ENCODE data around the gene TKT. TPM values are rescaled to one million over a fixed set of nuclear protein-coding genes. Genes with fewer than 3 reads are reported as not detected.

The TKT gene
- total and polyA plus RNA-seq, 4 donors, result 18.1 to 202 (median 129) TPM

DNA sequence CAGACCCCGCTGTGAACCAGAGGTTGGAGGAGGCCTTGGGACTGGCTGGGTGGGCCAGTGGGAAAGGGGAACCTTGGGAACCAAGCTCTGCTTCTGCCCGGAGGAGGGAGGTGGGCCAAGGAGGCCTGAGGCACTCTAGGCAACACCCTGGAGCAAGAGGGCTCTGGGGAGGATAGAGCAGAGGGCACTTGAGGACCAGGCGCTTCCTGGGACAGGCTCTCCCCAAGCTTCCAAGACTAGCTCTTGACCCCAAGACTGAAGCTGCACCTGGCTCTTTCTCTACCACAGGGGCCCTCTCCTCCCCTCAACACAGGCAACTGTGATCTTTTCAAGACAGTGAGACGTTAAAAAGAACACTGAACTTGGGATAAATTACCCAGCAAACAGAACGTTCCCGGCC is 20.3 kb downstream of the TKT start:
- TF ChIP-seq YY1 (IDR thresholded peaks at IDR 0.05), result no peak
- TF ChIP-seq HNF4G (IDR thresholded peaks at IDR 0.05), result no peak
- TF ChIP-seq EGR1 (IDR thresholded peaks at IDR 0.05; ENCODE audit: low read depth in 2 of 2), result no peak
- no peak for TF ChIP-seq NR2F2 (IDR thresholded peaks at IDR 0.05)
- Histone ChIP-seq H3K27me3 (ENCODE audit: control insufficient read depth in 4 of 4, insufficient read depth in 4 of 4, low read length in 3 of 4) (no peaks in the 10 kb centered on the region), H3K9me3 (ENCODE audit: control insufficient read depth in 4 of 4, low read length in 3 of 4) (no peaks in the 10 kb centered on the region), H3K4me1 (ENCODE audit: control insufficient read depth in 4 of 4, insufficient read depth in 4 of 4, low read length in 3 of 4) (peaks cover 20 to 24% (median 22%) of the 10 kb centered on the region in 4 donors), H3K4me3 (ENCODE audit: low read depth in 1 of 3, low read length in 3 of 3) (no peak overlapping the region), H3K9ac (ENCODE audit: low read depth in 1 of 2, low read length in 2 of 2) (no peak overlapping the region), H3K36me3 (ENCODE audit: control insufficient read depth in 4 of 4, insufficient read depth in 3 of 4, low read depth in 1 of 4, low read length in 3 of 4) (peaks cover 0 to 26% (median 12%) of the 10 kb centered on the region in 4 donors), H3K27ac (ENCODE audit: low read depth in 1 of 2, low read length in 2 of 2) (no peak overlapping the region)
- 84% methylated on average over 6 of the region's 6 CpGs for WGBS
- DNase-seq (ENCODE audit: low spot score), result no peak

- H3K27me3 ChIP-seq (ENCODE audit: control insufficient read depth in 4 of 4, insufficient read depth in 4 of 4, low read length in 3 of 4), result no peaks in the 10 kb centered on the region
- TF ChIP-seq, protein P1, sequence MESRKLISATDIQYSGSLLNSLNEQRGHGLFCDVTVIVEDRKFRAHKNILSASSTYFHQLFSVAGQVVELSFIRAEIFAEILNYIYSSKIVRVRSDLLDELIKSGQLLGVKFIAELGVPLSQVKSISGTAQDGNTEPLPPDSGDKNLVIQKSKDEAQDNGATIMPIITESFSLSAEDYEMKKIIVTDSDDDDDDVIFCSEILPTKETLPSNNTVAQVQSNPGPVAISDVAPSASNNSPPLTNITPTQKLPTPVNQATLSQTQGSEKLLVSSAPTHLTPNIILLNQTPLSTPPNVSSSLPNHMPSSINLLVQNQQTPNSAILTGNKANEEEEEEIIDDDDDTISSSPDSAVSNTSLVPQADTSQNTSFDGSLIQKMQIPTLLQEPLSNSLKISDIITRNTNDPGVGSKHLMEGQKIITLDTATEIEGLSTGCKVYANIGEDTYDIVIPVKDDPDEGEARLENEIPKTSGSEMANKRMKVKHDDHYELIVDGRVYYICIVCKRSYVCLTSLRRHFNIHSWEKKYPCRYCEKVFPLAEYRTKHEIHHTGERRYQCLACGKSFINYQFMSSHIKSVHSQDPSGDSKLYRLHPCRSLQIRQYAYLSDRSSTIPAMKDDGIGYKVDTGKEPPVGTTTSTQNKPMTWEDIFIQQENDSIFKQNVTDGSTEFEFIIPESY (IDR thresholded peaks at IDR 0.05), result no peak
- no peak overlapping the region for H3K9ac ChIP-seq (ENCODE audit: low read depth in 1 of 2, low read length in 2 of 2)
- no peak for DNase-seq (ENCODE audit: low spot score)
- no peaks in the 10 kb centered on the region for H3K9me3 ChIP-seq (ENCODE audit: control insufficient read depth in 4 of 4, low read length in 3 of 4)
- 93% methylated on average over 10 of the region's 10 CpGs for WGBS
- H3K4me3 ChIP-seq (ENCODE audit: low read depth in 1 of 3, low read length in 3 of 3), result no peak overlapping the region
- no peak overlapping the region for H3K27ac ChIP-seq (ENCODE audit: low read depth in 1 of 2, low read length in 2 of 2)
- H3K4me1 ChIP-seq (ENCODE audit: control insufficient read depth in 4 of 4, insufficient read depth in 4 of 4, low read length in 3 of 4), result peaks cover 19 to 24% (median 21%) of the 10 kb centered on the region in 4 donors
- peaks cover 5 to 33% (median 14%) of the 10 kb centered on the region in 4 donors for H3K36me3 ChIP-seq (ENCODE audit: control insufficient read depth in 4 of 4, insufficient read depth in 3 of 4, low read depth in 1 of 4, low read length in 3 of 4)
Observed at GRCh38 chr3:53234841-53235232, 21.0 kb downstream of the TKT start.

DNA sequence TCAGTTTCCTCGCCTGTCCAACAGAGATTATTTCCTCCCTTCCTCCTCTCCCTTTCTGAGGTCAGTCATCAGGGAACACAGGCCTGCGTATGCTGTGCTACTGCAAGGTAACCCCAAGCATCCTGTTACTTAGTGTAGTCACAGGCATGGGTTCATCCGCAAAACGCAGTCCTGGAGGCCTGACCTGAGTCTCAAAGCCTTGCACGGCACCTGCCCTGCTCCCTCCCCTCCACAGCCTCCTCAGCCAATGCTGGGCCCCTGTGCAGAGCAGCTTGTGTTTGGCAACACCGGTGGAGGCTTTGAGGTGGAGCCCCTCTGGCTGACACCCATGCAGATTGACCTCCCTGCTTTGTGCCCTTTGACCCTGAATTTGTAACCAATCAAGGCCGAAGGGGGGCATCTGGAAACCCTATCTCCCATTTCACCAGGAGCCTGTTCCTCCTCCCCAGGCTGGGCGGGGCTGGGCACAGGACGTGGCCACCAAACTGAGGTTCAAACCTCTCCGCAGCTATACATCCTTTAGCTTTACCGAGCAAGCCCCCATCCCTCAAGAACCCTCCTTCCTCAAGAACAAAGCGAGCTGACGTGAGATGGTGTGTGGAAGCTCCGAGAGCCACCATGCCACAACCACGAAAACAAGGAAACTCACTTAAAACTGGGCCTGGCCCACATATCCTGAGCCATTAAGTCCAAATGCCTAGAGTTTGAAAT is 21.5 kb downstream of the TKT start:
- no peaks in the 10 kb centered on the region for H3K27me3 ChIP-seq (ENCODE audit: control insufficient read depth in 4 of 4, insufficient read depth in 4 of 4, low read length in 3 of 4)
- no peak overlapping the region for H3K27ac ChIP-seq (ENCODE audit: low read depth in 1 of 2, low read length in 2 of 2)
- H3K4me3 ChIP-seq (ENCODE audit: low read depth in 1 of 3, low read length in 3 of 3), result no peak overlapping the region
- no peak overlapping the region for H3K9ac ChIP-seq (ENCODE audit: low read depth in 1 of 2, low read length in 2 of 2)
- peaks cover 7 to 38% (median 15%) of the 10 kb centered on the region in 4 donors for H3K36me3 ChIP-seq (ENCODE audit: control insufficient read depth in 4 of 4, insufficient read depth in 3 of 4, low read depth in 1 of 4, low read length in 3 of 4)
- WGBS, result 84% methylated on average over 15 of the region's 15 CpGs
- TF ChIP-seq HNF4A (conservative IDR thresholded peaks at IDR 0.05), result no peak
- no peak for TF ChIP-seq EGR1 (IDR thresholded peaks at IDR 0.05; ENCODE audit: low read depth in 2 of 2)
- TF ChIP-seq SP1 (IDR thresholded peaks at IDR 0.05), result no peak
- DNase-seq (ENCODE audit: low spot score), result no peak
- no peaks in the 10 kb centered on the region for H3K9me3 ChIP-seq (ENCODE audit: control insufficient read depth in 4 of 4, low read length in 3 of 4)
- peaks cover 17 to 24% (median 21%) of the 10 kb centered on the region in 4 donors for H3K4me1 ChIP-seq (ENCODE audit: control insufficient read depth in 4 of 4, insufficient read depth in 4 of 4, low read length in 3 of 4)

GRCh38 chr3:53232641-53233377 is 23.0 kb downstream of the TKT start:
- H3K4me1 ChIP-seq (ENCODE audit: control insufficient read depth in 4 of 4, insufficient read depth in 4 of 4, low read length in 3 of 4), result peaks cover 9 to 17% (median 13%) of the 10 kb centered on the region in 4 donors
- DNase-seq (ENCODE audit: low spot score), result no peak
- no peak overlapping the region for H3K27ac ChIP-seq (ENCODE audit: low read depth in 1 of 2, low read length in 2 of 2)
- no peak for TF ChIP-seq YY1 (IDR thresholded peaks at IDR 0.05)
- no peak for TF ChIP-seq ATF3 (IDR thresholded peaks at IDR 0.05)
- TF ChIP-seq, protein P1 (IDR thresholded peaks at IDR 0.05), result no peak
- no peak for TF ChIP-seq RXRA (IDR thresholded peaks at IDR 0.05)
- no peak for TF ChIP-seq HNF4A (conservative IDR thresholded peaks at IDR 0.05)
- TF ChIP-seq NR2F2 (IDR thresholded peaks at IDR 0.05), result no peak
- no peak for TF ChIP-seq JUND (IDR thresholded peaks at IDR 0.05)
- no peak for TF ChIP-seq REST (IDR thresholded peaks at IDR 0.05)
- TF ChIP-seq GABPA (IDR thresholded peaks at IDR 0.05 in 1 of 2, conservative IDR thresholded peaks at IDR 0.05 in 1 of 2), result no peak
- TF ChIP-seq FOXA1 (IDR thresholded peaks at IDR 0.05), result no peak

More at GRCh38 chr3:53232641-53233377, 23.0 kb downstream of the TKT start:
- H3K9me3 ChIP-seq (ENCODE audit: control insufficient read depth in 4 of 4, low read length in 3 of 4), result no peaks in the 10 kb centered on the region
- no peak overlapping the region for H3K9ac ChIP-seq (ENCODE audit: low read depth in 1 of 2, low read length in 2 of 2)
- H3K27me3 ChIP-seq (ENCODE audit: control insufficient read depth in 4 of 4, insufficient read depth in 4 of 4, low read length in 3 of 4), result no peaks in the 10 kb centered on the region
- WGBS, result 81% methylated on average over 18 of the region's 18 CpGs
- peaks cover 19 to 53% (median 24%) of the 10 kb centered on the region in 4 donors for H3K36me3 ChIP-seq (ENCODE audit: control insufficient read depth in 4 of 4, insufficient read depth in 3 of 4, low read depth in 1 of 4, low read length in 3 of 4)
- no peak overlapping the region for H3K4me3 ChIP-seq (ENCODE audit: low read depth in 1 of 3, low read length in 3 of 3)

Data from liver (tissue), 9 donors.